WERI-Rb-1 (cell line): Measurements from ENCODE around the gene GRIK4.
"Not testable (repeated sequence)": the region's sequence is repeated elsewhere in the genome, so short reads cannot be mapped to it uniquely, and the experiment has no call there.

Experiments used
- DNase-seq: peaks from one replicate; pipeline ENCODE4 v3.0.0-alpha.2; 2020
- H3K27ac ChIP-seq: fragments of 250-450 bp; sonication (Bioruptor Pico); 2 replicates; pipeline ENCODE4 v1.5.1; 2020; ENCODE audit warnings: mild to moderate bottlenecking, moderate library complexity
- H3K27me3 ChIP-seq: fragments of 250-450 bp; sonication (Bioruptor Pico); 2 replicates; pipeline ENCODE4 v1.5.1; 2021; ENCODE audit warnings: mild to moderate bottlenecking, low read depth, moderate library complexity; ENCODE audit not compliant: insufficient read depth, severe bottlenecking
- H3K36me3 ChIP-seq: fragments of 250-450 bp; sonication (Bioruptor Pico); 2 replicates; pipeline ENCODE4 v1.5.1; 2020; ENCODE audit warnings: mild to moderate bottlenecking, moderate library complexity
- H3K4me3 ChIP-seq: 2 replicates; pipeline ENCODE4 v1.5.1; 2011; ENCODE audit warnings: low read depth, mild to moderate bottlenecking, control low read depth, low read length
- H3K9me3 ChIP-seq: fragments of 250-450 bp; sonication (Bioruptor Pico); 2 replicates; pipeline ENCODE4 v1.5.1; 2021; ENCODE audit warnings: mild to moderate bottlenecking, moderate library complexity; ENCODE audit not compliant: severe bottlenecking
- CTCF ChIP-seq: IDR thresholded peaks from 2 replicates; pipeline ENCODE4 v1.5.1; 2011; ENCODE audit warnings: low read depth, mild to moderate bottlenecking, control low read depth, inconsistent platforms, low read length

GRIK4 gene

GRCh38 chr11:121029813-121030445 is 518.4 kb downstream of the GRIK4 start:
- Histone ChIP-seq H3K36me3 (no peaks in the 10 kb centered on the region), H3K4me3 (no peak overlapping the region), H3K27ac (no peak overlapping the region), H3K27me3 (no peaks in the 10 kb centered on the region), H3K9me3 (no peaks in the 10 kb centered on the region)
- no peak for DNase-seq
- TF ChIP-seq CTCF = no peak

- Histone ChIP-seq H3K36me3 (no peaks in the 10 kb centered on the region), H3K9me3 (no peaks in the 10 kb centered on the region), H3K27me3 (no peaks in the 10 kb centered on the region), H3K27ac (no peak overlapping the region), H3K4me3 (no peak overlapping the region)
- no peak for DNase-seq
- TF ChIP-seq CTCF = no peak
These were observed 519.6 kb downstream of the GRIK4 start for GRCh38 chr11:121031167-121031566.

GRCh38 chr11:121031648-121032047 is 520.1 kb downstream of the GRIK4 start:
- H3K4me3 ChIP-seq, H3K9me3 ChIP-seq, H3K27ac ChIP-seq, H3K36me3 ChIP-seq, DNase-seq, H3K27me3 ChIP-seq: not testable (repeated sequence)

- Histone ChIP-seq H3K27ac (no peak overlapping the region), H3K36me3 (no peaks in the 10 kb centered on the region), H3K4me3 (no peak overlapping the region), H3K9me3 (no peaks in the 10 kb centered on the region), H3K27me3 (no peaks in the 10 kb centered on the region)
- no peak for TF ChIP-seq CTCF
- no peak for DNase-seq
These were observed 521.0 kb downstream of the GRIK4 start for GRCh38 chr11:121032546-121032945.

- Histone ChIP-seq H3K36me3 (no peaks in the 10 kb centered on the region), H3K4me3 (no peak overlapping the region), H3K27ac (no peak overlapping the region), H3K9me3 (no peaks in the 10 kb centered on the region), H3K27me3 (no peaks in the 10 kb centered on the region)
- DNase-seq = no peak
- TF ChIP-seq CTCF = no peak
These were observed 522.1 kb downstream of the GRIK4 start for GRCh38 chr11:121033635-121034034.

GRCh38 chr11:121035169-121035755 is 523.7 kb downstream of the GRIK4 start:
- no peaks in the 10 kb centered on the region for H3K27me3 ChIP-seq
- H3K9me3 ChIP-seq = no peaks in the 10 kb centered on the region
- H3K36me3 ChIP-seq = no peaks in the 10 kb centered on the region
- TF ChIP-seq CTCF = no peak
- no peak for DNase-seq
- H3K27ac ChIP-seq = no peak overlapping the region
- H3K4me3 ChIP-seq = no peak overlapping the region
